GM19438 (cell line): Measurements from ENCODE around the gene RPE65.
"Not testable (repeated sequence)": the region's sequence is repeated elsewhere in the genome, so short reads cannot be mapped to it uniquely, and the experiment has no call there.

Experiments used
- ATAC-seq: cut with Tn5 transposase; IDR thresholded peaks from one replicate; pipeline ENCODE4 v1.9.1; 2021; ENCODE audit warnings: low read depth; ENCODE audit not compliant: unreplicated experiment

Gene RPE65

GRCh38 chr1:68449901-68450300 is at the start of gene RPE65:
Gene RPE65 (minus strand): TSS chr1:68449954. CDS start chr1:68449905, 49 bp downstream.
- ATAC-seq, result no peak

DNA sequence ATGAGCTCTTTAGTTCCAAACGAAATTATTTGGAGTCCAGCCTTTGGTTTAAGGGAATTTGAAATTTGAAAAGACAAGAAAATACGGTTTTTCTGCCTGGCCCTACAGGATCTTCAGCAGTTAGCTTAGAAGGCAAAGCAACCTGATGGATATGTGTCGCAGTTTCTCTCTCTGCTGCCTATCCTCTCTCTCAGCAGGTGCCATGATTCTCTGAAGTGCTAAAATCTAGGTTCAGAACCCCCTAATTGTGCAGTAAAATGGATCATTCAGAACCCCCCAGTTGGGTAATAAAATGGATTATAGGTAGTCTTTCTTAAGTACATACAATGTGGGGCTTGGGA is 47.6 kb upstream of the RPE65 start:
- peak; percentile 24 for ATAC-seq

DNA sequence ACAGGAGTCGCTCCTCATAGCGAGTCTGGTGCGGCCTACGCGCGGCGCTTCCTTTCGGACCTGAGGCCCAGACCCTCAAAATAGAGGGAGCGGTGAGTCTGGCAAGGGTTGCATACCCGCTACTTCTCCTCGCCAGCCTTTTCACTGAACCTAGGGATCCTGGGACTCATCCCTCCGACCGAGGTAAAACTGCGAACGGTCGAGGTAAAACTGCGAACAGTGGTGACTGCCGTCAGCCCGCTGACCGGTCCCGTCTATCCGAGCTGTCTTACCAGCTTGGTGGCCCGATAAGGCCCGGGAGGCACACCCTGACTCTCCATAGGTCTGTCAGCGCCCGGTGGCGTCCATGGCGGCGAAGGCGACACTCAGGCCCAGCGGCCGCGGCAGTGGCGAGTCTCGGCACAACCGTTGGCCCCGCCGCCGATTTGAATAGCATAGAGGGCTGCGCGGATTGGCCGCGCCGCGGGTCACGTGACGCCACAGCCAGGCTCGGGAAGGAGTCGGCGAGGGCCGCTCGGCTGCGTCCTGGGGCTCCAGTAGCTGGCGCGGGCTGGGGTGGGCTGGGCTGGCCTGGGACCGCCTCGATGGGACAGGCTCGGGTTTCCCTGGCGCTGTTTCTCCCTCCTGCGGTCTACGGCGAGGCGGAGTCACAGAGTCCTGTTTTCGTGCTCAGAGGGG is 47.1 kb upstream of the RPE65 start, which contains the start of gene DEPDC1:
Gene DEPDC1 (minus strand): TSS at position 403 of the 678 bp plus-strand sequence. CDS start 83 bp downstream, at position 320.
- peak; percentile 94 for ATAC-seq

- no peak for ATAC-seq
Measured at GRCh38 chr1:68495968-68496679, 46.4 kb upstream of the RPE65 start.

DNA sequence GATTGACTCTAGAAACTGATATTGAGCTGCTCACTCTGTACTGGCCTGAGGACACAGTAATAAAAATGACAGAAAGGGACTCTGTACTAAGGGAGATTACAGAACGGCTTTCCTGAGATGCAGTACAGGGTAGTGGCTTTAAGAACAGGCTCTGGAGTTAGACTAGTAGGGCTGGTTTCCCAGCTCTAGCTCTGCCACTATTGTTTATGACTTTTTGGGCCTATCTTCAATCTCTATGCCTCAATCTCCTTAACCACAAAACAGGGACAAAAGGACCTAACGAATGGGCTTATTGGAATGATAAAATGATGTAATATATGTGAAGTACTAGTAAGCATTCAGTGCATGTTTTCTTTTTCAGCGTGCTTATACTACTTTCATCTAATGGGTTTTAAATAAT is 45.8 kb upstream of the RPE65 start:
- no peak for ATAC-seq

DNA sequence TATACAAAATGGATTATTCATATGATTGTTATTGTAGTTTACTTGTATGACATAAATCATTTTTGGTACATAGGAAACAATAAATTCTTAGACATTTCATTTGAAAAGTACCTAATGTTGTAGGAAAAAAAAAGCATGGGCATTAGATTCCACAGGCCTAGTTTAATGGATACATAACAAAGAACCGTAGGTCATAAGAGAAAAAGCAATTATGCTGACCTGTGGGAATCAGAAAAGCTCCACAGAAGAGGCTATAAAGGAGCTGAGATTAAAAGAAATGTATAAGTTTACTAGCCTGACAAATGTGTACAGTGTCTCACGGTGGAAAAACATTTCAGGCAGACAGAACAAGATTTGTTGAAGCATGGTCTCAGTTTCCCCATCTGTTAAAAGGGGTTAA is 43.4 kb upstream of the RPE65 start:
- ATAC-seq, result no peak

DNA sequence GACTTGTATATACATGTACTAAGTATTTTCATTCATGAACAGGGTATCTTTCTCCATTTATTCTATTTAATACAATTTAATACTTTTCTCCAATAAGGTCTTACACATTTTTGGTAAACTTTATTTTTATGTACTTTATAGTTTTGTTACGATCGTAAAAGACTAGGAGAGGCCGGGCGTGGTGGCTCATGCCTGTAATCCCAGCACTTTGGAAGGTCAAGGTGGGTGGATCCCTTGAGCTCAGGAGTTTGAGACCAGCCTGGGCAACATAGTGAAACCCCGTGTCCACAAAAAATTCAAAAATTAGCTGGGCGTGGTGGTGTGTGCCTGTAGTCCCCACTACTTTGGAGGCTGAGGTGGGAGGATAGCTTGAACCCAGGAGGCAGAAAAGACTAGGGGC is 42.5 kb upstream of the RPE65 start:
- not testable (repeated sequence) for ATAC-seq

DNA sequence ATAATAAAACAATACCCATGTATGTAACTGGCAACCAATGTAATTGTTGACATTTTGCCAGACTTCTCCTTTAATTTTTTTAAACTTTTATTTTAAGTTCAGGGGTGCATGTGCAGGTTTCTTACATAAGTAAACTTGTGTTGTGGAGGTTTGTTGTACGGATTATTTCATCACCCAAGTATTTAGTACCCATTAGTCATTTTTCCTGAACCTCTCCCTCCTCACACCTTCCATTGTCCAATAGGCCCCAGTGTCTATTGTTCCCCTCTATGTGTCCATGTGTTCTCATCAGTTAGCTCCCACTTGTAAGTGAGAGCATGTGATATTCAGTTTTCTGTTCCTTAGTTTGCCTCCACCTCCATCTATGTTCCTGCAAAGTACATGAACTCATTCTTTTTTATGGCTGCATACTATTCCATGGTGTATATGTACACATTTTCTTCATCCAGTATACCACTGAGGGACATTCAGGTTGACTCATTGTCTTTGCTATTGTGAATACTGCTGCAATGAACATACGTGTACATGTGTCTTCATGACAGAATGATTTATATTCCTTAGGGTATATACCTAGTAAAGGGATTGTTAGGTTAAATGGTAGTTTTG is 40.4 kb upstream of the RPE65 start:
- ATAC-seq, result no peak

DNA sequence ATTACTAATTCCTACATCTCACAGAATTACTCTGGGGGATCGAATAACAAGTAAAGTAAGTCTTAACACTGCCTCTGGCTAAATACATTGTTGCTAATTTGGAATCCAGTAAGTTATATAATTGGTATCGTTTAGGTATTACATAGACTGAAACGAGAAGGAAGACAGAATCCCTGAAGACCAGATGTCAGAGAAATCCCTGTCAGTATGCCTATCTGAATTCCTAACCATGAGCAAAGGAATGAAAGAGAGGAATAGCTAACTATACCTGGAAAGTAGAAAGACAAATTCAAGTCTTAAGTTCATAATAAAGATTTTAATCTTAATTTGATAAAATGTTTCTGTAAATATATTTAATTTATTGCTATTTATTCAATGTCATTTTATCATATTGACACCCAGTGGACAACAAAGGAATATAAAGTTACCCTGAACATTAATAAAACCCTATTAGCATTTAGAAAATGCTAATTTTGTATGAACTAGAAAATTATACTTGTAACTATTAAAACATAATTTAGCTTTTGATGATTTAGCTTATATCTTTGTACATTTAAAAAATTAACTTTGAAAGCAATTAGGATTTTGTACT is 35.8 kb upstream of the RPE65 start:
- ATAC-seq, result no peak

DNA sequence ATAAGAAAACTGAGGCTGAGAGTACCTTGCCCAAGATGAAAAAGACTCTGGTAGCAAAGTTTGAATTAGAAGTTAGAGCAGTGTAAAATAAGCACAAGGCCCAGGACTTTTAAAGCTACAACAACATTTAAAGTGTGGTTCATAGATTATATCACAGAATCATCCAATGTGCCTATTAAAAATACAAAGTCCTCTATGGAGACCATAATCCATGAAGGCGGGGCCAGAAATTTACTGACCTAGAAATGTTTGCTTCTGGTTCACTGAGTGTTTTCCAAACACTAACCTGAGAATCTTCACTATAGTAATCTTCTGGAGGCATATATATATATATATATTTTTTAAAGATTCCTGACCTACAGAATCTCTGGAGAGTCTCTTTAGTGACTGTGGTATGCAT is 34.9 kb upstream of the RPE65 start:
- ATAC-seq, result no peak

DNA sequence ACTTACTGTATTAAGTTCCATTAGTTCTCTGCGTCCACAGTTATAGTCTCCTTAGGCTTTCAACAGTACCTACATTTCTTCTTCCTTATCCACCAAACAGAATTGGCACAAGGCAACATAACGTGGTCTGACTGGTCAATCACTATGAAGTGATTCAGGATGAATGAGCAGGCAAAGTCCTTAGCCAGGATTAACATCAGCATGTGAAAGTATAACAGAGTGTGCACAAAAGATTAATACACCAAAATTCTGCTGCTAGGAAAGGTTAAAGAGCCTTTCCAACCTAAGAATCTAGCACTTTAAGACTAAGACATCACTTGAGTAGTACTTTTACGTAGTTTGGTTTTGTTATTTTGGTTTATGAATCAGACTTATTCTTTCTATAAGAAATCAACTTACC is 31.3 kb upstream of the RPE65 start:
- no peak for ATAC-seq

DNA sequence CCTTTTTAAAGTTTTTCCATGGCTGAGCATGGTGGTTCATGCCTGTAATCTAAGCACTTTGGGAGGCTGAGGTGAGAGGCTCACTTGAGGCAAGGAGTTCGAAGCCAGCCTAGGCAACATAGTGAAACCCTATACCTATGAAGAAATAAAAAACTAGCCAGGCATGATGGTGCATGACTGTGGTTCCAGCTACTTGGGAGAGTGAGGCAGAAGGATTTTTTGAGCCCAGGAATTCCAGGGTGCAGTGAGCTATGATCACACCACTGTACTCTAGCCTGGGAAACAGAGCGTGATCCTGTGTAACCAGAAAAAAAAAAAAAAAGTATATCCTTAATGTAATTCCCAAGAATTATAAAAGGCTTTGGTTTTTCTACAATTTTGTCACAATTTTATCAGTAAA is 29.7 kb upstream of the RPE65 start:
- no peak for ATAC-seq

DNA sequence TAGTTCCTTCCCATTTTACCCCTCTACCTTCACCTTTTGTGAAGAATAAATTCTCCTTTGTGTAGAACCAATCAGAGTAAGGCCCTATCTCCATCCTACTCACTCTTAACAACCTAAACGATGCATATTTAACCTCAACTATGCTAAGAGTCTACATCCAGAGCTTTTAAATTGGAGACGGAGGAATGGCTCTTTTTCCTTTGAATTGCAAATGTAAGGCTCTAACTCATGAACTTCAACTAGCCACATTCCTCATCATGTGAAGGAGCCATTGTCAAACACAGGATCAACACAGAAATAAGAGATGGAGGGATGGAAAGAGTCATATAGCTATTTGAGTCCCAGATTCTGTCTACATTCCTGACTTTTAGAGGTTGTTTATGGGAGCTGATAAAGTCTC is 28.9 kb upstream of the RPE65 start:
- ATAC-seq, result no peak

DNA sequence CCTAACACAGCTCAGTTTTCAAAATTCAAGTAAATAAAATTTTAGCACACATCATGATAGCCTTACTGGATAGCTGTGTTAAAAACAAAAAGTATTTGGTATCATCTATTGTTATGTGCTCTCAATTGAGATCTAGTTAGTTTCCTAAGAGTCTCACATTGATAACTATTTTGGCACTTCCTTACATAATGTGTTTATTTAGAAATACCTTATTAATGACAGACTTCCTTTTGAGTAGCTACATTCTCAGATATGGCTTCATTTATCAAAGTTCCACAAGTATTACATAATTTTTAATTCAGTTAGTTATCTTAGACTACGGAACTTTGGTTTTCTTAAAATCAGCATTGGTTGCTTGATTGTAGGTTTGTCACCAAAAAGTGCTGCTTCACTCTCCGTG is 26.9 kb upstream of the RPE65 start:
- not testable (repeated sequence) for ATAC-seq

DNA sequence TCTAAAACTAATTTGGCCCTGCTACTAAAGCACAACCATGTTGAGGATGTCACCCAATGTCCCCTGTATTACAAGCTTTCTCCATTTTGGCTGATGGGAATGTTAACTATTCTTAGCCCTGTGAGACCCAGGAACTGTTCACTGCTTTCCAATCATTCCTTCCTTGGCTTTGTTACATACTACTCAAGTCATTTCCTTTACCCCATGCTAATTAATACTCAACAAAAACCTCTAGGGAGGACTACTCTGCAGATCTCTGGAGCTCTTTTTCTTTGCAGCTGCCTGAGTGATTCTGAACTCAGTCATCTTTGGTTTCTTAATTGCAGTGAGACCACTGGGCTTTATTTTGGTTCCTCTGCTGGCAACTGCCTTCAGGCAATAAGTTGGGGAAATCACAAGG is 23.3 kb upstream of the RPE65 start:
- ATAC-seq, result no peak

DNA sequence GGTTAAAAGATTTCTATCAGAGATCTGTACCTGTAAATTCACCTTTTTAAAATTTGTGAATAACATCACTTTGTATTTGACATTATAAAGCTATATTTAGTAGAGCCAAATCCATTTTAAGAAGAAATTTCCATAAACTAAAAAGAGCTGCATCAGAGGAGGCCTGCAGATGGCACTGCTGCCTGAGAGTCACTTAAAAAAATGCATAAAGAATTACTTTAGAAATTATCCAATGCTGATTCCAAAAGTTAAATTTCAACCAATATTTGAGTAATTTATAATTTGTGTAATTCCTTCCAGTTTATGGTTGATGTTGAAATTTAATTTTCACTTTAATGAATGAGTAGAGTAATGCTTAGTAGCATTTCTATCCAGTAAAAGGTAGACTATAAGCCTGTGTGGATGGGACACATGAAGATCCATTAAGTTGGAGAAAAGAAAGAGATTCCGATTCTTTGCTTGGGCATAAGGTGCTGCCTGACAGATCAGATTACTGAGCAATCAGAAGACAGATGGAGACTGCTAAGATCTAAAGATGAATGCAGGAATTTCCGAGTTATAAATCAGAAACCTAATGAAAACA is 20.7 kb upstream of the RPE65 start:
- no peak for ATAC-seq

- ATAC-seq, result no peak
Measured at GRCh38 chr1:68464891-68465290, 15.1 kb upstream of the RPE65 start.

DNA sequence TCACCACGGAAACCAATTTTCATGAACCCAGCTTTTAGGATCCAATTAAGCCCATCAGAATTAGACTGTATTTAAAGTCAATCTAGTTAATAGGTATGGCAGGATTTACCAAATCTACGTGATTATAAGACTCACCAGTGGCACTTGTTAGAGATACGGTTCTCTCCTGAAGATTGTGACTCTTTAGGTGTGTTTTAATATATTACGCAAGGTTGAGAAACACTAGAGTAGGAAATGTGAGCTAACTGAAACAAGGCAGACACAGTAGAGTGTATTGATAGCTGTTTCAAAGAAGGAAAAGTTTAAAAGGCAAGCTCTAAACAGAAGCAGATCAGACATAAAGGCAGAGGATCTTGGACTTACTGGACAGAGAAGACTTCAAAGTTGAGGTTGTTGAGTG is 11.2 kb upstream of the RPE65 start:
- ATAC-seq, result no peak

DNA sequence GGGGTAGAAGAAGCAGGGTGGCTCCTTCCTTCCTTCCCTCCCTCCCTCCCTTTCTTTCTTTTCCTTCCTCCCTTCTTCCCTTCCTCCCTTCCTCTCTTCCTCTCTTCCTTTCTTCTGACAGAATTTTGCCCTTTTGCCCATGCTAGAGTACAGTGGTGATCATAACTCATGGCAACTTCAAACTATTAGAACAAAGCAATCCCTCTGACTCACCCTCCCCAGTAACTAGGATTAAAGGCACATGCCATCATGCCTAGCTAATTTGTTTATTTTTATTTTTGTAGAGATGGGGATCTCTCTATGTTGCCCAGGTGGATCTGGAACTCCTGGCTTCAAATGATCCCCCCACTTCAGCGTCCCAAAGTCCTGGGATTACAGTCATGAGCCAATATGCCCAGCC is 10.0 kb upstream of the RPE65 start:
- no peak for ATAC-seq

GRCh38 chr1:68459091-68459490 is 9.3 kb upstream of the RPE65 start:
- no peak for ATAC-seq

GRCh38 chr1:68456202-68456601 is 6.4 kb upstream of the RPE65 start:
- no peak for ATAC-seq
